Loucy (cell line): ENCODE data around the gene LANCL2.

Experiments
- H2AFZ ChIP-seq: fragments of 200-600 bp; sonication (generic); 2 replicates; pipeline ENCODE4 v1.6.0; 2016; ENCODE audit warnings: antibody characterized with exemption, mild to moderate bottlenecking, low read length, moderate library complexity
- H3F3A ChIP-seq: fragments of 200-600 bp; 2 replicates; pipeline ENCODE4 v1.6.0; 2016; ENCODE audit warnings: antibody characterized with exemption, low read depth, mild to moderate bottlenecking
- H3K27me3 ChIP-seq: fragments of 200-600 bp; sonication (generic); 2 replicates; pipeline ENCODE4 v1.6.1; 2014; ENCODE audit warnings: low read length, mild to moderate bottlenecking; ENCODE audit not compliant: insufficient read depth, poor library complexity, severe bottlenecking
- H3K36me3 ChIP-seq: fragments of 200-600 bp; sonication (generic); 2 replicates; pipeline ENCODE4 v1.6.1; 2016; ENCODE audit warnings: low read length; ENCODE audit not compliant: insufficient read depth
- H3K4me1 ChIP-seq: fragments of 200-600 bp; sonication (generic); 2 replicates; pipeline ENCODE4 v1.5.1; 2014; ENCODE audit warnings: low read length, mild to moderate bottlenecking; ENCODE audit not compliant: insufficient read depth, poor library complexity, severe bottlenecking
- H3K4me2 ChIP-seq: fragments of 200-600 bp; sonication (generic); 2 replicates; pipeline ENCODE4 v1.6.0; 2014; ENCODE audit warnings: antibody characterized with exemption, low read length, low read depth, mild to moderate bottlenecking; ENCODE audit not compliant: poor library complexity, severe bottlenecking
- H3K4me3 ChIP-seq: fragments of 200-600 bp; sonication (generic); 2 replicates; pipeline ENCODE4 v1.5.1; 2014; ENCODE audit warnings: low read length, mild to moderate bottlenecking, mixed read lengths; ENCODE audit not compliant: poor library complexity, severe bottlenecking
- H3K79me2 ChIP-seq: fragments of 200-600 bp; sonication (generic); 2 replicates; pipeline ENCODE4 v1.6.1; 2014; ENCODE audit warnings: low read length; ENCODE audit not compliant: insufficient read depth
- H3K9ac ChIP-seq: fragments of 200-600 bp; sonication (generic); 2 replicates; pipeline ENCODE4 v1.6.0; 2014; ENCODE audit warnings: mild to moderate bottlenecking, low read depth, low read length, moderate library complexity; ENCODE audit not compliant: poor library complexity, severe bottlenecking
- H3K9me2 ChIP-seq: fragments of 200-600 bp; sonication (generic); replicated peaks from 2 replicates; pipeline ENCODE4 v1.6.1; 2016; ENCODE audit warnings: low read depth, low read length, mixed read lengths
- H3K9me3 ChIP-seq: fragments of 200-600 bp; sonication (generic); 2 replicates; pipeline ENCODE4 v1.6.1; 2014; ENCODE audit warnings: mild to moderate bottlenecking, antibody characterized with exemption, low read length, low read depth; ENCODE audit not compliant: insufficient read depth
- H4K20me1 ChIP-seq: fragments of 200-600 bp; sonication (generic); 2 replicates; pipeline ENCODE4 v1.6.0; 2014; ENCODE audit warnings: antibody characterized with exemption, low read length, mild to moderate bottlenecking; ENCODE audit not compliant: insufficient read depth, poor library complexity, severe bottlenecking
- CTCF ChIP-seq: fragments of 200-600 bp; sonication (generic); conservative IDR thresholded peaks from 2 replicates; pipeline ENCODE4 v1.5.1; 2014; ENCODE audit warnings: mild to moderate bottlenecking, antibody characterized with exemption, low read length
- EZH2phosphoT487 ChIP-seq: fragments of 200-600 bp; IDR thresholded peaks from 2 replicates; pipeline ENCODE4 v1.6.1; 2018; ENCODE audit warnings: antibody characterized with exemption, mild to moderate bottlenecking, moderate library complexity, borderline replicate concordance

LANCL2 gene

GRCh38 chr7:55449205-55449991 is 84.3 kb downstream of the LANCL2 start:
- Histone ChIP-seq H3K9ac (no peak overlapping the region), H3K4me2 (no peak overlapping the region), H3K79me2 (no peaks in the 10 kb centered on the region), H4K20me1 (no peaks in the 10 kb centered on the region), H3K27me3 (no peaks in the 10 kb centered on the region), H3K4me3 (no peak overlapping the region), H2AFZ (no peak overlapping the region), H3K9me2 (no peaks in the 10 kb centered on the region), H3K36me3 (no peaks in the 10 kb centered on the region; the same call in 1 of the 2 replicates), H3K4me1 (no peaks in the 10 kb centered on the region), H3F3A (no peaks in the 10 kb centered on the region), H3K9me3 (no peaks in the 10 kb centered on the region)
- TF ChIP-seq EZH2phosphoT487, result no peak
- TF ChIP-seq CTCF, result no peak

GRCh38 chr7:55449992-55450535 is 84.9 kb downstream of the LANCL2 start:
- Histone ChIP-seq H3K36me3 (no peaks in the 10 kb centered on the region; the same call in 1 of the 2 replicates), H2AFZ (no peak overlapping the region), H4K20me1 (no peaks in the 10 kb centered on the region), H3K4me2 (no peak overlapping the region), H3F3A (no peaks in the 10 kb centered on the region), H3K4me3 (no peak overlapping the region), H3K9ac (no peak overlapping the region), H3K79me2 (no peaks in the 10 kb centered on the region), H3K4me1 (no peaks in the 10 kb centered on the region), H3K9me2 (no peaks in the 10 kb centered on the region), H3K27me3 (no peaks in the 10 kb centered on the region), H3K9me3 (no peaks in the 10 kb centered on the region)
- TF ChIP-seq CTCF (no peak), EZH2phosphoT487 (no peak)

GRCh38 chr7:55452971-55453370 is 87.8 kb downstream of the LANCL2 start:
- no peak for TF ChIP-seq CTCF
- no peak for TF ChIP-seq EZH2phosphoT487
- Histone ChIP-seq H4K20me1 (no peaks in the 10 kb centered on the region), H3K9ac (no peak overlapping the region), H3F3A (no peaks in the 10 kb centered on the region), H3K4me2 (no peak overlapping the region), H3K4me1 (no peaks in the 10 kb centered on the region), H3K36me3 (no peaks in the 10 kb centered on the region; the same call in 1 of the 2 replicates), H3K9me3 (no peaks in the 10 kb centered on the region), H3K79me2 (no peaks in the 10 kb centered on the region), H3K27me3 (no peaks in the 10 kb centered on the region), H3K9me2 (no peaks in the 10 kb centered on the region), H3K4me3 (no peak overlapping the region), H2AFZ (no peak overlapping the region)
